Omental fat pad (tissue), 4 donors: Measurements from ENCODE around the gene GARRE1. TPM values are rescaled to one million over a fixed set of nuclear protein-coding genes. Genes with fewer than 3 reads are reported as not detected.
"Not testable (repeated sequence)": the region's sequence is repeated elsewhere in the genome, so short reads cannot be mapped to it uniquely, and the experiment has no call there.

ENCODE experiments used
- ATAC-seq: fragments of 150-250 bp; one replicate; pipeline ENCODE4 v1.9.1; 2016; ENCODE audit warnings: mild to moderate bottlenecking, moderate library complexity; ENCODE audit not compliant: low FRiP score
- DNase-seq: peaks from one replicate; pipeline ENCODE4 v3.0.0-alpha.2; 2019; ENCODE audit warnings: low spot score
- CTCF ChIP-seq, 3 donors: fragments of 450-650 bp; IDR thresholded peaks; one replicate each; pipeline ENCODE4 v1.5.1; 2016 to 2017; ENCODE audit warnings: antibody characterized with exemption in 3 of 3, mild to moderate bottlenecking in 3 of 3, moderate library complexity in 2 of 3
- total RNA-seq, 4 donors: library from RNA; depleted of rRNA; stranded (reverse); fragments of >200 nt; gene quantifications; one replicate each; pipeline ENCODE4 v1.1.0, GENCODE V29; 2016

The GARRE1 gene
- total RNA-seq, 4 donors from 2014 or later: 18.4 to 50.6 (median 31.7) TPM

- no peak for DNase-seq
- ATAC-seq: no peak
- no peak for TF ChIP-seq CTCF (IDR thresholded peaks at IDR 0.05)
These were observed 10.3 kb upstream of the GARRE1 start for GRCh38 chr19:34243876-34244578.

GRCh38 chr19:34244611-34245299 is 9.6 kb upstream of the GARRE1 start:
- no peak for TF ChIP-seq CTCF (IDR thresholded peaks at IDR 0.05)
- no peak for DNase-seq
- ATAC-seq: no peak

- DNase-seq (no peak), ATAC-seq (no peak)
These were observed 8.0 kb upstream of the GARRE1 start for GRCh38 chr19:34246340-34246739.

GRCh38 chr19:34248941-34249340 is 5.4 kb upstream of the GARRE1 start:
- DNase-seq (no peak), ATAC-seq (no peak)
- no peak for TF ChIP-seq CTCF (IDR thresholded peaks at IDR 0.05)

More at GRCh38 chr19:34246340-34246739, 8.0 kb upstream of the GARRE1 start:
- TF ChIP-seq CTCF (IDR thresholded peaks at IDR 0.05): no peak

GRCh38 chr19:34253167-34253566 is 1.2 kb upstream of the GARRE1 start:
- not testable (repeated sequence) for DNase-seq, ATAC-seq

GRCh38 chr19:34253681-34254045 is 691 bp upstream of the GARRE1 start:
- not testable (repeated sequence) for DNase-seq, ATAC-seq

GRCh38 chr19:34254698-34255432 is 511 bp downstream of the GARRE1 start:
- TF ChIP-seq CTCF (IDR thresholded peaks at IDR 0.05): no peak
- ATAC-seq (peak; percentile 84), DNase-seq (no peak)
